ENCODE results near the gene FCER2.
"Not testable (repeated sequence)": the region's sequence is repeated elsewhere in the genome, so short reads cannot be mapped to it uniquely, and the experiment has no call there.

Gene FCER2

DNA sequence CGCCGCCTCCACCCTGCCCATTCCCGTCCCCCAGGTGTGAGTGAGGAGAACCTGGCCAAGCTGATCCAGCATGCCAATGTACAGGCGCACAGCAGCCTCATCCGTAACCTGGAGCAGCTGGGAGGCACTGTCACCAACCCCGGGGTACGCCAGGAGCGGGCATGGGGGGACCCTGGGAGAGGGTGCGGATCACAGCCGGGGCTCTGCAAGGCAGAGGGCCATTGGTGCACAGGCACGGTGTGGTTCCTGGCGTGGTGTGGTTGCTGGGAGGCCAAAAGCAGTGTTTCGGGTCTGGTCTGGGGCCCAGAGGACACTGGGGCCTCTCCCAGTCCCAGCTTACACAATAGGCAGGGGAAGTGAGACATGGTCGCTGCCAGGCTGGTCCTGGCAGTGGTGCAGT, 56.8 kb downstream of the FCER2 start:
- DNase-seq: no peak

DNA sequence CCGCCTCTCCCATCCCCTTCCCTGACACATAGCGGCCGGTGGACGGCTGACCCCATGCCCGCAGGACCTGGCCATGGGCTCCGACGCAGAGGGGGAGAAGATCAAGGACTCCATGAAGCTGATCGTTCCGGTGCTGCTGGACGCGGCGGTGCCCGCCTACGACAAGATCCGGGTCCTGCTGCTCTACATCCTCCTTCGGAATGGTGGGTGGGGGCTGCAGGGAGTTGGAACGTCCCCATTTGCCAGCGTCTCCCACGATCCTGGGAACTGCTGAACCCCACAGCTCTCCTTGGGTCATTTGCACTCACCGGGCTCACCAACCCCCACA, 57.4 kb downstream of the FCER2 start:
- DNase-seq: no peak

DNA sequence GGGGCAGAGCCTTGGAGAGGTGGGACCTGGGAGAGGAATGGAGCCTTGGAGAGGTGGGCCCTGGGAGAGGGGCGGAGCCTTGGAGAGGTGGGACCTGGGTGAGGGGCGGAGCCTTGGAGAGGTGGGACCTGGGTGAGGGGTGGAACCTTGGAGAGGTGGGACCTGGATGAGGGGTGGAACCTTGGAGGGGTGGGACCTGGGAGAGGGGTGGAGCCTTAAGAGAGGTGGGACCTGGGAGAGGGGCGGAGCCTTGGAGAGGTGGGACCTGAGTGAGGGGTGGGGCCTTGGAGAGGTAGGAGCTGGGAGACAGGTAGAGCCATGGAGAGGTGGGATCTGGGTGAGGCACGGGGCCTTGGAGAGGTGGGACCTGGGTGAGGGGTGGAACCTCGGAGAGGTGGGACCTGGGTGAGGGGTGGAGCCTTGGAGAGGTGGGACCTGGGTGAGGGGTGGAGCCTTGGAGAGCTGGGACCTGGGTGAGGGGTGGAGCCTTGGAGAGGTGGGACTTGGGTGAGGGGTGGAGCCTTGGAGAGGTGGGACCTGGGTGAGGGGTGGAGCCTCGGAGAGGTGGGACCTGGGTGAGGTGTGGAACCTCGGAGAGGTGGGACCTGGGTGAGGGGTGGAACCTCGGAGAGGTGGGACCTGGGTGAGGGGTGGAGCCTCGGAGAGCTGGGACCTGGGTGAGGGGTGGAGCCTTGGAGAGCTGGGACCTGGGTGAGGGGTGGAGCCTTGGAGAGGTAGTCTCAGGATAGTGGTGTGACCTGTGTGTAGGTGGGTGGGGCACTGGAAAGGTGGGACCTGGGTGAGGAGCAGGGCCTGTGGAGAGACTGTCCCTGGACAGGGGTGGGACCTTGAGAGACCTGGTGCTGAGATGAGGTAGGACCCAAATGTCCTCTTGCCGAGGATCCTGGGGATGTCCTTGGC, 58.0 kb downstream of the FCER2 start:
- not testable (repeated sequence) for DNase-seq

DNA sequence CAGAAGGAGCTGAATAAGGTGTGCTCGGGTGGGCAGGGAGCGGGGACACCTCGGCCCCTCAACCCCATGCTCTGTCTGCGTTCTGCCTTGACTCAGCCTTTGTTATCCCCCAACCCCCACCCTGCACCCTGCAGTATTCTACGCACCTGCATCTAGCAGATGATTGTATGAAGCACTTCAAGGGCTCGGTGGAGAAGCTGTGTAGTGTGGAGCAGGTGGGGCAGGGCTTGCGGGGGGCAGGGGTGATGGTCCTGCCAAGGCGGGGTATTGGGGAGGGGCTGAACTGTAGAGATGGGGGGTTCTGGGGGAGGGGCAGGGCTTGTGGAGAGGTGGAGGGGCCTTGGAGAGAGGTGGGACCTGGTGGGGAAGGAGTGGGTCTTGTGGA, 58.9 kb downstream of the FCER2 start:
- DNase-seq: no peak

DNA sequence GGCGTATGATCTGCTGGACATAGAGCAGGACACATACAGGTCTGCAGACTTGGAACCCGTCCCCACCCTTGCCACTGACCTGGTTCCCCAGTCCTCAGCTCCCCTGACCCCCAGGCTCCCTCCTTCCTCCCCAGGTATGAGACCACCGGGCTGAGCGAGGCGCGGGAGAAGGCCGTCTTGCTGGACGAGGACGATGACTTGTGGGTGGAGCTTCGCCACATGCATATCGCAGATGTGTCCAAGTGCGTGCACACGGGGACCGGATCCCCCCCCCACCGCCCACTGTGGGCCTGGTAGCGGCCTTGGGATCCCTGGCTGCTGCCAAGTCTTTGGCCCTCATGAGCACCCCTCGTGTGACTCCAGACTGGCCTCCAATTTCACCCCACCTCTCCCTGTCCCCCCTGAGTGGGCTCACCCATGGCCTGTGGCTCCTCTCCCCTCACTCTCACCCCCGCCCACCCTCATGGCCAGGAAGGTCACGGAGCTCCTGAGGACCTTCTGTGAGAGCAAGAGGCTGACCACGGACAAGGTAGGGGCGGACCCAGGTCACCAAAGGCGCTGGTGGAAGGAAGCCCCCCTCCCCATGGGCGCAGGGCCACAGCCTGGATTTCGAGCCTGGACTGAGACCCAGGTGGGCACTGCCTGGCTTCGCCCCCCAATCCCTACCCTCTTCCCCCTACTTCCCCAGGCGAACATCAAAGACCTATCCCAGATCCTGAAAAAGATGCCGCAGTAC, 59.5 kb downstream of the FCER2 start:
- DNase-seq: no peak

DNA sequence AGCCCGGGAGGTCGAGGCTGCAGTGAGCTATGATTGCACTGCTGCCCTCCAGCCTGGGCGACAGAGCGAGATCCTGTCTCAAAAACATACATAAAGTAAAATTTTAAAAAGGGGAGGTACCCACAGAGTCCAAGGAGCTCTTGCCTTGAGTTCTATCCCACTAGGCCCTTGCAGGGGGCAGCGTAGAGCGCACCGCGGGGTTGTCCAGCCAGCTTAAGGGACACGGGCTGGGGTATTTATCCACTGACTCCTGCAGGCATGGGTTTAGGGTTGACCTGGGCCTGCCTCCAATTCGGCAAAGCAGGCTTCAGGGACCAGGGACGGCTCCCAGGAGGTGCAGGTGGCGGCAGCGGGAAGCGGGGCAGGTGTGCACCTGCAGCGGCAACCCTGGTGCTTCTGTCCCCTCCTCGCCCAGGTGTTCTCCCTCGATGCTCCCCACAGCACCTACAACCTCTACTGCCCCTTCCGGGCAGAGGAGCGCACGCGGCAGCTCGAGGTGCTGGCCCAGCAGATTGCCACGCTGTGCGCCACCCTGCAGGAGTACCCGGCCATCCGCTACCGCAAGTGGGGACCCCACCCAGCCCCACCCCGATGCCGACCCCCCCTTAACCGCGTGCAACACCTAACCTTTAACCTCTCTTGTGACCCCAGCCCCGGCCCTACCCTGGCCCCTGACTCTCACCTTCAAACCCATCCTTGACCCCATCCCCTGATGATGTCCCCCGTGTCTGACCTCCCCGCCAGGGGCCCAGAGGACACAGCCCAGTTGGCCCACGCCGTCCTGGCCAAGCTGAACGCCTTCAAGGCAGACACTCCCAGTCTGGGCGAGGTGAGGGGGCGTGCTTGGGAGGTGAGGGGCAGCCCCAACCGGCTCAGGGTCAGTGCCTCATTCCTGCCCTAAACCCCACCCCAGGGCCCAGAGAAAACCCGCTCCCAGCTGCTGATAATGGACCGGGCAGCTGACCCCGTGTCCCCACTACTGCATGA, 60.3 kb downstream of the FCER2 start:
- DNase-seq: no peak

GRCh38 chr19:7640803-7641202, 61.1 kb downstream of the FCER2 start:
- DNase-seq: no peak

GRCh38 chr19:7639863-7640348, 62.0 kb downstream of the FCER2 start:
- no peak for DNase-seq

- DNase-seq: no peak
Measured at GRCh38 chr19:7638802-7639465, 63.0 kb downstream of the FCER2 start.
